NCI-H2196 (cell line): ENCODE results near the gene RAD1.

ENCODE experiments used
- DNase-seq: peaks from one replicate; lab custom pipeline; 2025; ENCODE audit not compliant: unreplicated experiment; lab: John Stamatoyannopoulos, UW

Gene RAD1

GRCh38 chr5:34867660-34868059, 47.6 kb downstream of the RAD1 start:
- no peak for DNase-seq

- no peak for DNase-seq
Observed at GRCh38 chr5:34866989-34867471, 48.3 kb downstream of the RAD1 start.

- no peak for DNase-seq
Observed at GRCh38 chr5:34865091-34865490, 50.2 kb downstream of the RAD1 start.

- no peak for DNase-seq
Observed at GRCh38 chr5:34863946-34864345, 51.4 kb downstream of the RAD1 start.

- no peak for DNase-seq
Observed at GRCh38 chr5:34859253-34859652, 56.1 kb downstream of the RAD1 start.

GRCh38 chr5:34858790-34859189, 56.5 kb downstream of the RAD1 start:
- no peak for DNase-seq

- DNase-seq = no peak
Observed at GRCh38 chr5:34857894-34858293, 57.4 kb downstream of the RAD1 start.

- no peak for DNase-seq
Observed at GRCh38 chr5:34857161-34857560, 58.1 kb downstream of the RAD1 start.
